Neuronal stem cell (in vitro differentiated cells): ENCODE results near the gene DGKG.

ENCODE experiments used
- DNase-seq: peaks from one replicate; pipeline ENCODE4 v3.0.0-alpha.2; 2013; ENCODE audit warnings: low spot score
- H2AFZ ChIP-seq: one replicate; pipeline ENCODE4 v1.6.1; 2013; ENCODE audit warnings: mild to moderate bottlenecking, low read length, inconsistent platforms
- H2AK5ac ChIP-seq: 2 replicates; pipeline ENCODE4 v1.6.1; 2013; ENCODE audit warnings: low read depth, mild to moderate bottlenecking, inconsistent platforms, low read length, moderate library complexity, mixed read lengths
- H2BK120ac ChIP-seq: 2 replicates; pipeline ENCODE4 v1.6.1; 2013; ENCODE audit warnings: low read depth, mild to moderate bottlenecking, inconsistent platforms, low read length, moderate library complexity, mixed read lengths
- H2BK12ac ChIP-seq: one replicate; pipeline ENCODE4 v1.6.1; 2013; ENCODE audit warnings: low read length, inconsistent platforms
- H2BK15ac ChIP-seq: 2 replicates; pipeline ENCODE4 v1.6.1; 2013; ENCODE audit warnings: mild to moderate bottlenecking, low read length, inconsistent platforms, mixed read lengths
- H2BK5ac ChIP-seq: one replicate; pipeline ENCODE4 v1.6.1; 2013; ENCODE audit warnings: inconsistent platforms, mild to moderate bottlenecking, low read length, moderate library complexity
- H3K14ac ChIP-seq: one replicate; pipeline ENCODE4 v1.6.1; 2013; ENCODE audit warnings: low read length, inconsistent platforms
- H3K18ac ChIP-seq: 2 replicates; pipeline ENCODE4 v1.6.1; 2013; ENCODE audit warnings: low read length, inconsistent platforms
- H3K23ac ChIP-seq: 2 replicates; pipeline ENCODE4 v1.6.1; 2013; ENCODE audit warnings: low read depth, mild to moderate bottlenecking, mixed read lengths, low read length, inconsistent platforms; ENCODE audit not compliant: poor library complexity
- H3K27ac ChIP-seq: replicated peaks from 3 replicates; pipeline ENCODE4 v1.5.1; 2013; ENCODE audit warnings: low read length, inconsistent platforms
- H3K27me3 ChIP-seq, 3 experiments: 2 replicates each; pipeline ENCODE4 v1.6.1; 2013; ENCODE audit warnings: low read length in 3 of 3, mild to moderate bottlenecking in 2 of 3, inconsistent platforms in 1 of 3, low read depth in 1 of 3, mixed read lengths in 1 of 3, moderate library complexity in 1 of 3; ENCODE audit not compliant: control insufficient read depth in 3 of 3, insufficient read depth in 3 of 3
- H3K36me3 ChIP-seq, 2 donors: replicated peaks in 1 of 2; 2 replicates each; pipeline ENCODE4 v1.6.1; 2013; ENCODE audit warnings: low read length in 2 of 2; ENCODE audit not compliant: control insufficient read depth in 2 of 2, insufficient read depth in 2 of 2
- H3K4ac ChIP-seq: 2 replicates; pipeline ENCODE4 v1.6.1; 2013; ENCODE audit warnings: inconsistent platforms, mild to moderate bottlenecking, low read length, moderate library complexity
- H3K4me1 ChIP-seq, 2 donors: 1 replicate in 1 of 2; 2 replicates in 1 of 2; pipeline ENCODE4 v1.6.1; 2013; ENCODE audit warnings: low read length in 2 of 2, low read depth in 1 of 2; ENCODE audit not compliant: control insufficient read depth in 2 of 2, insufficient read depth in 1 of 2
- H3K4me2 ChIP-seq: one replicate; pipeline ENCODE4 v1.6.1; 2013; ENCODE audit warnings: mild to moderate bottlenecking, low read length, inconsistent platforms; ENCODE audit not compliant: insufficient read depth, poor library complexity, severe bottlenecking
- H3K4me3 ChIP-seq, 2 donors: 2 replicates each; pipeline ENCODE4 v1.5.1; 2013; ENCODE audit warnings: low read length in 2 of 2, mild to moderate bottlenecking in 2 of 2, inconsistent platforms in 1 of 2, moderate library complexity in 1 of 2
- H3K79me1 ChIP-seq: one replicate; pipeline ENCODE4 v1.6.1; 2013; ENCODE audit warnings: low read depth, mild to moderate bottlenecking, inconsistent platforms, low read length, moderate library complexity
- H3K9ac ChIP-seq: one replicate; pipeline ENCODE4 v1.6.1; 2013; ENCODE audit warnings: mild to moderate bottlenecking, low read depth, low read length, inconsistent platforms; ENCODE audit not compliant: poor library complexity
- H3K9me3 ChIP-seq, 2 donors: replicated peaks in 1 of 2; 2 replicates each; pipeline versions ENCODE3 to v1.6.1; 2013; ENCODE audit warnings: low read length in 2 of 2, mild to moderate bottlenecking in 2 of 2, inconsistent platforms in 1 of 2, low read depth in 1 of 2, mixed read lengths in 1 of 2, moderate library complexity in 1 of 2; ENCODE audit not compliant: control insufficient read depth in 2 of 2, insufficient read depth in 1 of 2
- H4K8ac ChIP-seq: one replicate; pipeline ENCODE4 v1.6.1; 2013; ENCODE audit warnings: low read depth, mild to moderate bottlenecking, inconsistent platforms, low read length, moderate library complexity
- H4K91ac ChIP-seq: one replicate; pipeline ENCODE4 v1.6.1; 2013; ENCODE audit warnings: low read length, low read depth, mild to moderate bottlenecking, inconsistent platforms; ENCODE audit not compliant: poor library complexity
- whole genome bisulfite sequencing, 2 donors: extraction: QIAGEN DNeasy Blood & Tissue Kit; methylation state at CpG; one replicate each; pipeline ENCODE4 v1.1.7; 2013; ENCODE audit warnings: missing lambda C conversion rate in 2 of 2, mixed read lengths in 1 of 2; ENCODE audit not compliant: insufficient read length in 2 of 2, insufficient replicate concordance in 1 of 2; ENCODE audit errors: extremely low coverage in 2 of 2; 5-methylcytosine and 5-hydroxymethylcytosine counted together

Gene DGKG

DNA sequence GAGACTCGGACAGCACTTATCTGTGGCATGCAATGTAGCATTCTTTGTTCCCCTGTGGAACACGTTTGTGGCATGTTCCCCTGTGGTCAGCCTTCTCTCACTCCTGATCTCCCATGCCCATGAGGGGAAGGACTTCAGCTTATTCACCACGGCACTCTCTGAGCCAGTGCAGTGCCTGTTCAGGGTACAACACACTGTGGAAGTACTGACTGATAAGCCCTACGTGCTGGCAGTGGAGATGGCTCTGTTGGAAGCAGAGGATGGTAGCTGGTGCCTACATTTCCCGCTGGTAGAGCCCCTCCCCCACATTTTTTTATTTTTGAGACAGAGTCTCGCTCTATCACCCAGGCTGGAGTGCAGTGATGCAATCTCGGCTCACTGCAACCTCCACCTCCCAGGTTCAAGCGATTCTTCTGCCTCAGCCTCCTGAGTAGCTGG is 209.7 kb downstream of the DGKG start:
- no peak overlapping the region for H3K18ac ChIP-seq
- WGBS, 2 donors: no CpG with 5 or more reads among the region's 8 CpGs
- peaks cover 0 to 2% of the 10 kb centered on the region in 2 donors for H3K4me1 ChIP-seq
- DNase-seq: no peak
- no peak overlapping the region for H2AK5ac ChIP-seq
- no peak overlapping the region for H3K4me2 ChIP-seq
- no peak overlapping the region for H2BK15ac ChIP-seq
- H2BK12ac ChIP-seq: no peak overlapping the region
- no peaks in the 10 kb centered on the region for H3K9me3 ChIP-seq
- no peak overlapping the region for H4K91ac ChIP-seq
- H3K79me1 ChIP-seq: no peaks in the 10 kb centered on the region
- no peak overlapping the region for H3K9ac ChIP-seq
- H3K4me3 ChIP-seq: no peak overlapping the region
- no peak overlapping the region for H3K4ac ChIP-seq
- no peak overlapping the region for H2BK120ac ChIP-seq
- peaks cover 0 to 10% (median 0%) of the 10 kb centered on the region in 3 experiments for H3K27me3 ChIP-seq
- no peak overlapping the region for H2BK5ac ChIP-seq
- no peak overlapping the region for H4K8ac ChIP-seq
- H2AFZ ChIP-seq: no peak overlapping the region
- no peak overlapping the region for H3K14ac ChIP-seq
- H3K36me3 ChIP-seq: no peaks in the 10 kb centered on the region
- H3K27ac ChIP-seq: no peak overlapping the region
- H3K23ac ChIP-seq: no peak overlapping the region

- Histone ChIP-seq H3K79me1 (no peaks in the 10 kb centered on the region), H3K9me3 (no peaks in the 10 kb centered on the region), H3K4me2 (no peak overlapping the region), H3K4me3 (no peak overlapping the region), H2BK120ac (no peak overlapping the region), H3K18ac (no peak overlapping the region), H3K36me3 (no peaks in the 10 kb centered on the region), H2BK5ac (no peak overlapping the region), H3K23ac (no peak overlapping the region), H4K91ac (no peak overlapping the region), H3K27ac (no peak overlapping the region), H3K4me1 (peaks cover 0 to 2% of the 10 kb centered on the region in 2 donors), H3K27me3 (peaks cover 0 to 15% (median 0%) of the 10 kb centered on the region in 3 experiments), H2BK15ac (no peak overlapping the region), H2AFZ (no peak overlapping the region), H3K14ac (no peak overlapping the region), H2AK5ac (no peak overlapping the region), H3K4ac (no peak overlapping the region), H4K8ac (no peak overlapping the region), H3K9ac (no peak overlapping the region), H2BK12ac (no peak overlapping the region)
- WGBS, 2 donors: no CpG with 5 or more reads among the region's 7 CpGs
- no peak for DNase-seq
These were observed 210.7 kb downstream of the DGKG start for GRCh38 chr3:186151077-186151971.

DNA sequence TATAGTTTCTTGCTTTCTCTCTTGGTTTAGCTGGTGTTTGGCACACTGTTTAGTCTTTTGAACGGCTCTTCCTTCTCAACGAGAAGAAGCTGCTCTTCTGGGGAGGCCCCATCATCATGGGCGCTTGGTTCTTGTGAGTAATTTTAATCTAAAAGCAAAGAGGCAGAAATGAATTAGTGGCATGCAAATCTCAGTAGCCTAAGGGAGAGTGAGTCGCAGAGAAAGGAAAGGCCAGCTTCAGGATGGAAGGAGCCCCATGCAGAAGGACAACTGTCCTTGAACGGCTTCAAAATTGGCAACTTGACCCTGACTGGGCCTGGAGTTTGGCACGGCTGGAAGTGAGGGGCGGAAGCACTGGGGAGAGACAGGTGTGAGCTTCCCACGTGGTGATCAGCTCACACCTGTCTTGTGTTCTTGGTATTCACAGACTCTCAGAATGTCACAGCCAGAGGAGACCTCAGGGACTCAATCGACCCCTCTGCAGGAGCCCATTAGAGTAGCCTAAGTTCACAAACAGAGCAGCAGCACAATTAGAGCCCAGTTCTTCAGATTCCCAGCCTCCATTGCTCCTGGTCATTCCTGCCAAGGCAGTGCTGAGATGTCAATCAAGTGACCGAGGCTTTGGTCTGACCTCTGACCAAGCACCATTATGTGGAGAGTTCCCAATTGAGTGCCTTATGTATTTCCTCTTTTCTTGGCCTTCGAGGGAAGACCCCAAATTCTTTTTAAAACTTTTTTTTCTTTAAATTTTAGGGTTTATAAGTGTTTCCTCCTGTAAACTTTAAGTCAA is 211.8 kb downstream of the DGKG start:
- DNase-seq: no peak
- no peaks in the 10 kb centered on the region for H3K79me1 ChIP-seq
- no peak overlapping the region for H3K9ac ChIP-seq
- no peak overlapping the region for H4K91ac ChIP-seq
- no peaks in the 10 kb centered on the region for H3K9me3 ChIP-seq
- H3K18ac ChIP-seq: no peak overlapping the region
- WGBS, 2 donors: no CpG with 5 or more reads among the region's 11 CpGs
- no peak overlapping the region for H3K23ac ChIP-seq
- peaks cover 0 to 15% (median 0%) of the 10 kb centered on the region in 3 experiments for H3K27me3 ChIP-seq
- no peak overlapping the region for H2BK12ac ChIP-seq
- no peak overlapping the region for H3K14ac ChIP-seq
- no peak overlapping the region for H2BK15ac ChIP-seq
- no peak overlapping the region for H3K27ac ChIP-seq
- no peak overlapping the region for H2AK5ac ChIP-seq
- no peak overlapping the region for H4K8ac ChIP-seq
- H3K4ac ChIP-seq: no peak overlapping the region
- no peak overlapping the region for H2BK5ac ChIP-seq
- H3K36me3 ChIP-seq: no peaks in the 10 kb centered on the region
- H2AFZ ChIP-seq: no peak overlapping the region
- H3K4me3 ChIP-seq: no peak overlapping the region
- H3K4me1 ChIP-seq: peaks cover 0 to 2% of the 10 kb centered on the region in 2 donors
- no peak overlapping the region for H2BK120ac ChIP-seq
- H3K4me2 ChIP-seq: no peak overlapping the region
